H1 (cell line): ENCODE measurements around the gene TKFC.

Source experiments
- BRCA1 ChIP-seq: IDR thresholded peaks from 2 replicates; pipeline ENCODE4 v1.6.1; 2012; ENCODE audit warnings: low read depth, low read length, improper control_type of control experiment
- EZH2 ChIP-seq: fragments of 200-600 bp; sonication (generic); IDR thresholded peaks from 2 replicates; pipeline ENCODE4 v1.7.1; 2012; ENCODE audit warnings: low read depth, mild to moderate bottlenecking, moderate library complexity, low read length, inconsistent platforms; ENCODE audit not compliant: severe bottlenecking
- FOSL1 ChIP-seq: IDR thresholded peaks from 2 replicates; pipeline ENCODE4 v1.6.1; 2011; ENCODE audit warnings: mild to moderate bottlenecking, low read depth, low read length, moderate library complexity; ENCODE audit not compliant: insufficient read depth
- KDM1A ChIP-seq: fragments of 200-600, 300-600 bp; sonication (generic); IDR thresholded peaks from 2 replicates; pipeline ENCODE4 v1.7.1; 2016; ENCODE audit warnings: mild to moderate bottlenecking, low read length, borderline replicate concordance
- POLR2AphosphoS5 ChIP-seq: IDR thresholded peaks from 2 replicates; pipeline ENCODE4 v1.6.1; 2011; ENCODE audit warnings: low read depth, low read length
- RAD21 ChIP-seq, 2 experiments: IDR thresholded peaks in 1 of 2; conservative IDR thresholded peaks in 1 of 2; 2 replicates each; pipeline ENCODE4 v1.6.1; 2011; ENCODE audit warnings: low read depth in 2 of 2, low read length in 2 of 2, improper control_type of control experiment in 1 of 2, inconsistent platforms in 1 of 2, mild to moderate bottlenecking in 1 of 2, moderate library complexity in 1 of 2
- SUZ12 ChIP-seq: fragments of 200-600 bp; sonication (generic); IDR thresholded peaks from 2 replicates; pipeline ENCODE4 v1.6.1; 2012; ENCODE audit warnings: mild to moderate bottlenecking, inconsistent platforms, low read length, moderate library complexity, mixed read lengths
- TAF1 ChIP-seq: IDR thresholded peaks from 2 replicates; pipeline ENCODE4 v1.6.1; 2011; ENCODE audit warnings: mild to moderate bottlenecking, low read depth, low read length
- TF ChIP-seq, protein P1 (sequence below), 3 experiments: IDR thresholded peaks; 1 replicate in 2 of 3; 2 replicates in 1 of 3; pipeline versions ENCODE4 v1.5.1 to v1.6.1; 2011; ENCODE audit warnings: low read length in 3 of 3, mild to moderate bottlenecking in 3 of 3, inconsistent platforms in 2 of 3, low read depth in 1 of 3, moderate library complexity in 1 of 3; ENCODE audit not compliant: insufficient read depth in 1 of 3; ENCODE audit errors: control extremely low read depth in 1 of 3

DNA sequence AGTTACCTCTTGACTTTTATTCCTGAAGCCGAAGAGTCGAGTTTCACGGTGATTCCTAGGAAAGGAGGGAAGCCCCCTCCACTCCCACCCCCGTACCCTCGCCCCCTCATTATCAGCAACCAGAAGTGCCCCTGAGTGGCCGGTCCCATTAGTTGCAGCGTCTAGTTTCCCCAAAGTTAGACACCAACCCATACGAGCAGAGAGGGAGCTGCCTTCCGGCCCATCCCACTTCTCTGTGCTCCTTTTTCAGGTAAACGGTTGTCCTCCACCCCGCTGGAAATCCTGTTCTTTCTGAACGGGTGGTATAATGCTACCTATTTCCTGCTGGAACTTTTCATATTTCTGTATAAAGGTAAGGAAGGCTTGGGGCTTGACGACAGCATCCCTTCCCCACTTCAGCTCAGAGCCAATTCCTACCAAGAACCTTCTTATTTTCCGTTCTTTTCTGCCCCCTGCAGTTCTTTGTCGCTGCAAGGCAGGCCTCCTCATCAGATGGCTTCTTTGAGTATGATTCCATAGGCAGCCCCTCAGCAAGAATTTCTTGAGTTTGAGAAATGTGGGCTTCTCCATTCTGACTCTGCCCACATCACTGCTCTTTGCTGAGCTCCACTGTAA lies 60.1 kb downstream of the TKFC start:
- TF ChIP-seq BRCA1 (no peak), POLR2AphosphoS5 (no peak), KDM1A (no peak), SUZ12 (no peak), FOSL1 (no peak), EZH2 (no peak), RAD21 (IDR thresholded peaks at IDR 0.05 in 1 of 2, conservative IDR thresholded peaks at IDR 0.05 in 1 of 2; ENCODE audit: low read depth in 2 of 2, low read length in 2 of 2) (peak; percentile 18; a peak in 2 of 4 replicates), TAF1 (no peak)
- TF ChIP-seq, protein P1, sequence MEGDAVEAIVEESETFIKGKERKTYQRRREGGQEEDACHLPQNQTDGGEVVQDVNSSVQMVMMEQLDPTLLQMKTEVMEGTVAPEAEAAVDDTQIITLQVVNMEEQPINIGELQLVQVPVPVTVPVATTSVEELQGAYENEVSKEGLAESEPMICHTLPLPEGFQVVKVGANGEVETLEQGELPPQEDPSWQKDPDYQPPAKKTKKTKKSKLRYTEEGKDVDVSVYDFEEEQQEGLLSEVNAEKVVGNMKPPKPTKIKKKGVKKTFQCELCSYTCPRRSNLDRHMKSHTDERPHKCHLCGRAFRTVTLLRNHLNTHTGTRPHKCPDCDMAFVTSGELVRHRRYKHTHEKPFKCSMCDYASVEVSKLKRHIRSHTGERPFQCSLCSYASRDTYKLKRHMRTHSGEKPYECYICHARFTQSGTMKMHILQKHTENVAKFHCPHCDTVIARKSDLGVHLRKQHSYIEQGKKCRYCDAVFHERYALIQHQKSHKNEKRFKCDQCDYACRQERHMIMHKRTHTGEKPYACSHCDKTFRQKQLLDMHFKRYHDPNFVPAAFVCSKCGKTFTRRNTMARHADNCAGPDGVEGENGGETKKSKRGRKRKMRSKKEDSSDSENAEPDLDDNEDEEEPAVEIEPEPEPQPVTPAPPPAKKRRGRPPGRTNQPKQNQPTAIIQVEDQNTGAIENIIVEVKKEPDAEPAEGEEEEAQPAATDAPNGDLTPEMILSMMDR (IDR thresholded peaks at IDR 0.05; ENCODE audit: control extremely low read depth in 1 of 3, insufficient read depth in 1 of 3, low read depth in 1 of 3, low read length in 3 of 3): peak in 1 of 3 experiments; percentile 12; a peak in 1 of 4 replicates
